AG04449 (cell line): Measurements from ENCODE around the gene GARIN5B.

Experiments used
- CTCF ChIA-PET: fragments of 350-600 bp; formaldehyde crosslinking; extraction: SDS; loops from one replicate; lab custom pipeline; 2021; ENCODE audit warnings: antibody characterized with exemption; lab: Yijun Ruan, JAX
- POLR2A ChIA-PET: fragments of 400-600, 350-600 bp; formaldehyde crosslinking; extraction: SDS; loops from one replicate; lab custom pipeline; 2020; ENCODE audit warnings: antibody characterized with exemption, inconsistent platforms; lab: Yijun Ruan, JAX
- DNase-seq: peaks from one replicate; pipeline ENCODE4 v3.0.0-alpha.2; 2010; ENCODE audit warnings: low read depth, low spot score
- H3K4me3 ChIP-seq: 2 replicates; pipeline ENCODE4 v1.5.1; 2011; ENCODE audit warnings: low read depth, mild to moderate bottlenecking, control low read depth, low read length
- CTCF ChIP-seq: IDR thresholded peaks from one replicate; pipeline ENCODE4 v1.5.1; 2011; ENCODE audit warnings: mild to moderate bottlenecking, moderate library complexity, low read length, control low read depth, inconsistent platforms; ENCODE audit not compliant: insufficient read depth; ENCODE audit errors: missing control alignments

The GARIN5B gene

GRCh38 chr19:55346725-55347441 lies 16.2 kb downstream of the GARIN5B start:
- DNase-seq = no peak
- CTCF ChIA-PET = no interaction called here
- no peak overlapping the region for H3K4me3 ChIP-seq
- TF ChIP-seq CTCF = no peak
- POLR2A ChIA-PET = interaction anchor here (3.3 kb wide), 1 partner anchor 7 kb away, joined by 14 read pairs; the partner anchor contains the start of gene KMT5C

GRCh38 chr19:55345818-55346724 lies 17.0 kb downstream of the GARIN5B start:
- no peak for DNase-seq

GRCh38 chr19:55345101-55345817 lies 17.8 kb downstream of the GARIN5B start:
- POLR2A ChIA-PET = interaction anchor here (0.8 kb wide), 1 partner anchor 9 kb away, joined by 3 read pairs; no protein-coding TSS in a partner anchor
- CTCF ChIA-PET = interaction anchor here (1.4 kb wide), 1 partner anchor 30 kb away, joined by 3 read pairs; no protein-coding TSS in a partner anchor
- TF ChIP-seq CTCF = no peak
- no peak overlapping the region for H3K4me3 ChIP-seq
- no peak for DNase-seq

More at GRCh38 chr19:55345818-55346724, 17.0 kb downstream of the GARIN5B start:
- ChIA-PET POLR2A (no interaction called here), CTCF (interaction anchor here (1.4 kb wide), 1 partner anchor 29 kb away, joined by 3 read pairs; no protein-coding TSS in a partner anchor)
- no peak overlapping the region for H3K4me3 ChIP-seq
- no peak for TF ChIP-seq CTCF

GRCh38 chr19:55344444-55344843 lies 18.6 kb downstream of the GARIN5B start:
- no peak for DNase-seq
- no peak for TF ChIP-seq CTCF
- ChIA-PET POLR2A (interaction anchor here (0.8 kb wide), 1 partner anchor 9 kb away, joined by 3 read pairs; no protein-coding TSS in a partner anchor), CTCF (no interaction called here)
- no peak overlapping the region for H3K4me3 ChIP-seq

GRCh38 chr19:55341595-55342531 lies 21.2 kb downstream of the GARIN5B start:
- POLR2A ChIA-PET = no interaction called here
- DNase-seq = no peak
- CTCF ChIA-PET = no interaction called here
- TF ChIP-seq CTCF = no peak
- peak overlapping the region; percentile 74; the same call in 1 of the 2 replicates for H3K4me3 ChIP-seq
